NCI-H748 treated with DMSO at 0.1 percent for 48 hours (cell line): Measurements from ENCODE around the gene NRXN3.

Experiments
- DNase-seq: peaks from one replicate; lab custom pipeline; 2025; lab: John Stamatoyannopoulos, UW

Gene NRXN3

GRCh38 chr14:78927261-78927660, 757.1 kb downstream of the NRXN3 start:
- no peak for DNase-seq

- DNase-seq = no peak
Observed at GRCh38 chr14:78933166-78933565, 763.0 kb downstream of the NRXN3 start.

DNA sequence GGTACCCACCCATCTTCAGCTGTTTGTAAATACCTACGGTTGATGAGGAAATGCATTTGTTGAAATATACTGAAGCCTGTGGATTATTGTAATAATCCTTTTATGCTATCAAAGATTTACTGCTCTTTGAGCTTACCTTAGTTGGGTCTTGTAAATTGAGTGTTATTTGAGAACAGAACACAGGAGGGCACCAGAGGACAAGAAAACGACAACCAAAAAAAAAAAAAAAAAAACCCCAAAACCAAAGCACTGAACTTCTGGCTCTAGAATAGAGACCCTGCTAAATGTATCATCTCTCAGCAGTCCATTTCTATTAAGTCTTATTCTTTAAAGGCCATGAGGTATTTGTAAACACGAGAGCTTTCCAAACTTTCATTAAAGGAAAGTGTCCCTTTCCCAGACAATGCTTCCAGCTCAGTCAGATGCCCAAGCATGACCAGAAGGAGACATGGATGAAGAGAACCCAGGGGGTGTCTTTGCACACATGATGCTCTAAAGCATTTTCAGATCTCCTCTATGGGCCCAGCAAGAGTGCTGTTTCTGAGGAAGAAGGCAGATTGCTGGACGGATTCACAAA, 763.9 kb downstream of the NRXN3 start:
- peak; percentile 10 for DNase-seq

DNA sequence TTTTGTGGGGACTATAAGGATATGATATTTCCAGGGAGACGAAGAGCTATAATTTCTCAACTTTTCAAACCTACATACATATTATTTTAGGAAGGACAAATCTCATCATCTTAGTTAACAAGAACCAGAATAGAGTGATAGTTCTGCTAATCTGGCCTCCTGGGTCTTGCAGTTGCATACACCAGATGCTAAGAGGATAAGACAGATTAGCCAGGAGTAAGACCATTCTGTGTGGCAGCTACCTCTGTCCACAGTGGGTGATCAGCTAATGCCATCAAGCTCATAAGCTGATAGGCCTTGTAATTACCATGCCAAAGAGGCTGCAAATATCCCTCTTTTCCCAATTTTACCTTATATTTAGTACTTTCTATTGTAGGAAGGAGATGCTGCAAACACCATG, 776.8 kb downstream of the NRXN3 start:
- no peak for DNase-seq

DNA sequence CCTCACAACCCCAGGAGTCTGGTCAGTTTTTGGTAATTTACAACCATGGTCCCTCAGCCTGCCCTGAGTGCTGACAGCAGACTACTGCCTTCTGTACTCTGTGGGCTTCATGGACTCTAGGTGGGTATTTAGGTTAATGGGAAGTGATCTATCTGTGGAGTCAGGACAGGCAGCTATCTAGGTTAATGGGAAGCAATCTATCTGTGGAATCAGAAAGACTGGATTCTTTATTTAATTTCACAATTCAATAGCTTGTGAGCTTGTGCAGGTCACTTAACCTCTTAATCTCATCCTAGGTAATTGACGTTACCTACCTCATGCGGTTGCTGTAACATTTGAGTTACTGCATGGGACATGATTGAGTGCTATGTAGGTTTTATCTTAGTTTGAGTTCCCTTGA, 777.5 kb downstream of the NRXN3 start:
- DNase-seq = no peak

DNA sequence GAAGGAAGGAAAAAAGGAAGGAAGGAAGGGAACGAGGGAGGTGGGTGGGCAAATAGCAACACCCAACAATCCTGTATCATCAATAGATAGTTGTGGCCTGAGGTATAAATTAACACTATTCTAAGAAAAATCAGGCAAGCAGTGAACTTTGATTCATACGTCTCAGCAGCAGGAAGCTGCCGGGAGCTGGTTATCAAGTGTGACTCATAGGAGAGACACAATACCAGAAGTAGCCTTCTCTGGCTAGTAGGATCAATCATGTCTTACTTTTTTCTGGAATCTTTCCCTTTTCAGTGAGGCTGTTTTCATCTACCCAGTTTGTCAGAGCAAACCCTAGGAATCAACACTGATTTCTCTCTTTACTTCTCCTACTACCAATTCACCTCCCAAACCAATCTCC, 780.5 kb downstream of the NRXN3 start:
- DNase-seq = no peak

DNA sequence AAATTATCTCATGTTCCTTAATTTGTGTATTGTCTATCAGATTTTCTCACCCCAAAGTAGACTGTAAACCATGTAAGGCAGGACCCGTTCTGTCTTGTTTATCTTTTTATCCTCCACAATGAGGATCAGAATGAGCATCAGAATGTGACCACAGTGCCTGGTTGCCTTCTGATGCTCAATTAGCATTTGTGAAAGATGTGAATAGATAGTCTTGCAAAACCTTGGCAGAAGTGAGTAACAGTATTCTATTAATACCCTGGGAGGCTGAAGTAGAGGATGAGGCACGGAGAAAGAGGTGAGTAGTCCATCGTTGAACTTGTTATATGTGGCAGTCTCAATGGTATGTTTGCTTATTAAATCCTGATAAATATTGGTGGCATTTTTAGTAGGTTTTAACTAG, 781.4 kb downstream of the NRXN3 start:
- no peak for DNase-seq

GRCh38 chr14:78959674-78960264, 789.6 kb downstream of the NRXN3 start:
- DNase-seq = peak; percentile 55

DNA sequence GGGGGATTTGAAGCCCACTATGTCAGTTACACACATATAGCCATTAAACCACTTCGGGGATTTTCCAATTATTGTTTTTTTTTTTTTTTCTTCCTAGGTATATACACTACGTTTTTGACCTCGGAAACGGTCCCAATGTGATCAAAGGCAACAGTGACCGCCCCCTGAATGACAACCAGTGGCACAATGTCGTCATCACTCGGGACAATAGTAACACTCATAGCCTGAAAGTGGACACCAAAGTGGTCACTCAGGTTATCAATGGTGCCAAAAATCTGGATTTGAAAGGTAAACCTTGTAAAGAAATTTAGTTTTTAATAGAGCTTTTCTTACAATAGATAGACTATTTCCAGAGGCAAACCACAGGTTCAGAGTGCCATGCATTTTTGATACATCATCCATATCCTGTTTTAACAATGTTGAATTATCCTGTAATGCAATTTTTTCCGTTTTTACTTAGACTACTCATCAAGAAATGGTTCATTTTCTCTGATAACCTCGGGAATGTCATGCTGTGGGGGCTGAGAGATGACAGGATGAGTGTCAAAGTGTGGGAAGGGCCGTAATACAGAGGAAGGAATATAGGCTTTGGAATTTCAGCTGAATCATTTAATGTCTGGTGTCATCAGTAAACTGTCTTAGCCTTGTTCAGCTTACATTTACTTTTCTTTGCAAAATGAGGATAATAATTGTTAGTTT, 797.1 kb downstream of the NRXN3 start:
- no peak for DNase-seq

GRCh38 chr14:78968265-78968664, 798.1 kb downstream of the NRXN3 start:
- no peak for DNase-seq

GRCh38 chr14:78970677-78971076, 800.5 kb downstream of the NRXN3 start:
- DNase-seq = peak; percentile 95

GRCh38 chr14:78972440-78972839, 802.3 kb downstream of the NRXN3 start:
- no peak for DNase-seq

DNA sequence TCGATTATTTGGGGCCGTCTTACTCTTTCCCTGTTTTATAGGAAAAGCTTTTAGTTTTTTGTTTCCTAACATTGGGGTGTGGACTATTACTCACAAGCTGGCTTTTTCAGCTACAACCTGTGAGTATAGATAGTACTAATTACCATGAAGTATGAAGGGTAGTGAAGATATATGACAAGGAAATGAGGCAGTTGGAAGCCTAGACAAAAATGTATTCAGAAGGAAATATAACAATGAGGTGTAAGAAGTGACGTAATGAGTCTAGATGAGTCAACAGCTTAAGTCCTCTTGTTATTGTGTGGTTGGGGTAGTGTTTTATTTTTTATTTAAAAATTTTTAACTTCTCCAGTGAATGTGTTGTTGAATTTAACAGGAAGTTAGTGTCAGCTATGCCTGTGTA, 804.5 kb downstream of the NRXN3 start:
- DNase-seq = no peak

DNA sequence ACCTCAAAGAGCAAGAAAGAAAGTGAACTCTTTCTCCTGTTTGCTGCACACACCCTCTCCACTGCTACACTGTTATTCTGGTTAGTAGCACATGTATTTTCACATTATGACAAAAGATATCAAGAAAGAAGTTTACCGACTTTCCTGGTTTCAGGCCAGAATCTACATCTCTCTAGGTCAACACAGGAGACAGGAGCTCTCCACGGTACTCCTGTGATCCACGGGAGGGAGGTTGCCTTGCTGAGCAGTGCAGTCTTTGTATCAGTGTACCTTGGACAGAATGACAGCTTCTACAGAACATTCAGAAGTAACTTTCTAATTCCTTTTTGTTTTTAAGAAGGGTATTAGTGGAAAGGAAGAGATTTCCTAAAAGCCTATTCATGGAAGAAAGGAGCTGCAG, 805.6 kb downstream of the NRXN3 start:
- no peak for DNase-seq

DNA sequence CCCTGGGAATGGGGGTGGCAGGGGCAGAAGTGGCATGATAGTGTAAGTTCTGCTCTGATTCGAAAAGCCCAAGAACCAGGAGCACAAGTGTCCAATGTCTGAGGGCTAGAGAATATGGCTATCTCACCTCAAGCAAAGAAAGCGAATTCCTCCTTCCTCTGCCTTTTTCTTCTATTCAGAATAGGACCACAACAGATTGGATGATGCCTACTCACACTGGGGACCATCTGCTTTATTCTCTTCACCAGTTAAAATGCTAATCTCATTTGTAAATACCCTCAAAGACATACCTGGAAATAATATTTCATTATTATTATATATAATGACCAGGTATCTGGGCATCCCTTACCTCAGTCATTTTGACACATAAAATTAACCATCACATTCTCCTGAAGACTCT, 808.7 kb downstream of the NRXN3 start:
- DNase-seq = no peak

- DNase-seq = no peak
Observed at GRCh38 chr14:78982551-78982950, 812.4 kb downstream of the NRXN3 start.

DNA sequence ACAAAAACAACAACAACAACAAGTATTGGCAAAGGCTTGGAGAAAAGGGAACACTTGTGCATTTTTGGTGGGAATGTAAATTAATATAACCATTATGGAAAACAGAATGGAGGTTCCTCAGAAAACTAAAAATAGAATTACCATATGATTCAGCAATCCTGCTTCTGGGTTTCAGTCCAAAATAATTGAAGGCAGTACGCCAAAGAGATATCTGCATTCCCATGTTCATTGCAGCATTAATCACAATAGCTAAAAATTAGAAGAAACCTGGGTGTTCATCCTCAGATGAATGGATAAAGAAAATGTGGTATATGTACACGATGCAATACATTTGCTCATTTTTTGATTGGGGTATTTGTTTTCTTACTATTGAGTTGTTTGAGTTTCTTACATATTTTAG, 813.0 kb downstream of the NRXN3 start:
- DNase-seq = no peak

DNA sequence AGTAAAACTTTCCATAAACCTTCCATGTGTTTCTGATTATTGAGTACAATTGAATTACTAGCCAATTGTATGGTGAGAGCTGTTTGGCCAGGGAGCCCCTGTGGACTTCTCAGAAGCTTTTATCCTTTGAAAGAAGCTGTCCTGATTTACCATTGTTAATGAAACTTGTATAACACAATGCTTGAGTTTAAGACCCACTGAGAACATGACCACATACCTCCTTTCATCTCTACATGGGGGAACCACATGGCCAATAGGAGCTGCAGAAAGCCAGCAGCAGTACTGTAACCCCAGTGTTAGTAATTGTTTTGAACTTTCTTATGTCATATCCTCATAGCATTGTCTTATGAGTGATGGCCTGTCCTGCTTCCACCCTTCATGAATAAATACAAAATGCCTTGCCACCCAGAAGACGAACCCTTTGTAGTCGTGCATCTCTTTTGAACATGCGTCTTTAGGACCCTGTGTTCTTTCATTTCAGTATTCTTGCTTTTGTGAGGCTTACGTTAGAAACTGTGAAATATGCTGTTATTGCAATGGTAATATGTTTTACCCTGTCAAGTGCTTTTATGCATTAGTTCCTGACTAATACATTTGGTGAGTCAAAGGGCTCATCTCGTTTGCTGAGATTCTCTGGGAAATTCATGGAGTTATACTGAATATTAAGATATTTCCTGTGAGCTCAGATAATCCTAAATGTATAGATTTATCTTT, 815.7 kb downstream of the NRXN3 start:
- DNase-seq = no peak

DNA sequence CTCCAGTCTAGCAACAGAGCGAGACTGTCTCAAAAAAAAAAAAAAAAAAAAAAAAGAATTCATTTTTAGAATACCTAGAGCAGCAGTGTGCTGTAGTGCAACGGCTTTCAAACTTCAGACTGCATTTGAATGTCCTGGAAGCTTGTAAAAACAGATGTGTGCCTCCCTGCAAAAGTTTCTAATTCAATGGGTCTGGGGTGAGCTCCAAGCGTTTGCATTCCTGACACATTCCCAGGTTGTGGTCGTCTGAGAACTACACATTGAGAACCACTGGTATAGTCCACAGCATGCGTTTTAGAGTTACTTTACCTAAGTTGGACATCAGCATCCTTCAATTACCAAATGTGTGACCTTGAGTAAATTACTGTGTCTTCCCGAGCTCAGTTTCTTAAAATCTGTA, 816.8 kb downstream of the NRXN3 start:
- DNase-seq = no peak

- DNase-seq = no peak
Observed at GRCh38 chr14:78989221-78989620, 819.0 kb downstream of the NRXN3 start.

- no peak for DNase-seq
Observed at GRCh38 chr14:78992867-78993266, 822.7 kb downstream of the NRXN3 start.

DNA sequence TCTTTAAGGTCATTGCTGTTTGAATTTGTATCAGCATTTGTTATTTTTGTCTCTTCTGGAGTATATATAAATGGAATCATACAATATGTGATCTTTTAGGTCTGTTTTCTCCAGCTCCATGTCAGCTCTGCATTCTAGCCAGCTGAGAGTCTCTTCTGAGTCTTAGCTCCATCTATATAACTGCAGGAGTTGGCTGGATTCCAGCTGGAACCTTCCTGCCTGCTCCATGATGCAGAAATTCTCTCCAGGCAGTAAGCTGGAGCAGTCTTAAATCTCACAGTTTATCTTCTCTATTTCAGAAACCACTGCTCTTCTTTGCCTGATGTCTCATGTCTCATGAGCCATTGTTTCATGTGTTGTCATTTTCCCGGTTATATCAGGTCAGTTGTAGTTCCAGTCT, 827.6 kb downstream of the NRXN3 start:
- DNase-seq = no peak

GRCh38 chr14:79009286-79009685, 839.1 kb downstream of the NRXN3 start:
- DNase-seq = no peak
